Ovary (tissue), 3 donors: Measurements from ENCODE around the gene STKLD1.

Experiments
- CTCF ChIP-seq, 3 donors: fragments of 450-650 bp in 2 of 3; fragments of 200-600 bp in 1 of 3; IDR thresholded peaks; one replicate each; pipeline versions ENCODE4 v1.5.1 to v1.8.0; 2016 to 2022; ENCODE audit warnings: antibody characterized with exemption in 3 of 3, mild to moderate bottlenecking in 1 of 3
- EP300 ChIP-seq: sonication (generic); formaldehyde crosslinking; IDR thresholded peaks from one replicate; pipeline ENCODE4 v1.6.1; 2017; ENCODE audit warnings: antibody characterized with exemption
- POLR2A ChIP-seq: fragments of 450-650 bp; IDR thresholded peaks from one replicate; pipeline ENCODE4 v1.6.1; 2017; ENCODE audit warnings: antibody characterized with exemption, mild to moderate bottlenecking, moderate library complexity
- donor health status: DM: no; HTN: no; CAD: no.

GRCh38 chr9:133443982-133444381 lies 67.8 kb downstream of the STKLD1 start:
- TF ChIP-seq CTCF (IDR thresholded peaks at IDR 0.05) (no peak), EP300 (no peak), POLR2A (no peak)
